Liver (tissue), 3 donors: ENCODE results near the gene ULK1.

Experiments used
- SP1 ChIP-seq: IDR thresholded peaks from 2 replicates; pipeline ENCODE4 v1.6.1; 2018; ENCODE audit warnings: antibody characterized with exemption, mild to moderate bottlenecking
- TAF1 ChIP-seq: conservative IDR thresholded peaks from 2 replicates; pipeline ENCODE4 v1.6.1; 2016; ENCODE audit warnings: antibody characterized with exemption, mild to moderate bottlenecking
- TF ChIP-seq, protein P1 (sequence below): IDR thresholded peaks from 2 replicates; pipeline ENCODE4 v1.6.1; 2016; ENCODE audit warnings: antibody characterized with exemption
- TF ChIP-seq, protein P2 (sequence below): fragments of 150-350 bp; IDR thresholded peaks from 2 replicates; pipeline ENCODE4 v1.5.1; 2017; ENCODE audit warnings: improper control_type of control experiment, low read depth, low read length; ENCODE audit not compliant: missing input control
- donor health status: healthy.
- donor health status: healthy.

DNA sequence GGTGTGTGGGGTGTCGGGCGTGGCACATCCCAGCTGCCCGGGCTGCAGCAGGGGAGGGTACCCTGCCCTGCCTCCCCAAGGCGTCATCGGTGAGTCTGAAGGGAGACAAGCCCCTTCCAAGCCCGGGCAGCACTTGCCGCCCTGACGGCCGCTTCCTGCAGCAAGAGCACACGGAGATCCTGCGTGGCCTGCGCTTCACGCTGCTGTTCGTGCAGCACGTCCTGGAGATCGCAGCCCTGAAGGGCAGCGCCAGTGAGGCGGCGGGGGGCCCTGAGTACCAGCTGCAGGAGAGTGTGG is 24.6 kb downstream of the ULK1 start:
- TF ChIP-seq, protein P1, sequence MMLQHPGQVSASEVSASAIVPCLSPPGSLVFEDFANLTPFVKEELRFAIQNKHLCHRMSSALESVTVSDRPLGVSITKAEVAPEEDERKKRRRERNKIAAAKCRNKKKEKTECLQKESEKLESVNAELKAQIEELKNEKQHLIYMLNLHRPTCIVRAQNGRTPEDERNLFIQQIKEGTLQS = no peak
- TF ChIP-seq, protein P2, sequence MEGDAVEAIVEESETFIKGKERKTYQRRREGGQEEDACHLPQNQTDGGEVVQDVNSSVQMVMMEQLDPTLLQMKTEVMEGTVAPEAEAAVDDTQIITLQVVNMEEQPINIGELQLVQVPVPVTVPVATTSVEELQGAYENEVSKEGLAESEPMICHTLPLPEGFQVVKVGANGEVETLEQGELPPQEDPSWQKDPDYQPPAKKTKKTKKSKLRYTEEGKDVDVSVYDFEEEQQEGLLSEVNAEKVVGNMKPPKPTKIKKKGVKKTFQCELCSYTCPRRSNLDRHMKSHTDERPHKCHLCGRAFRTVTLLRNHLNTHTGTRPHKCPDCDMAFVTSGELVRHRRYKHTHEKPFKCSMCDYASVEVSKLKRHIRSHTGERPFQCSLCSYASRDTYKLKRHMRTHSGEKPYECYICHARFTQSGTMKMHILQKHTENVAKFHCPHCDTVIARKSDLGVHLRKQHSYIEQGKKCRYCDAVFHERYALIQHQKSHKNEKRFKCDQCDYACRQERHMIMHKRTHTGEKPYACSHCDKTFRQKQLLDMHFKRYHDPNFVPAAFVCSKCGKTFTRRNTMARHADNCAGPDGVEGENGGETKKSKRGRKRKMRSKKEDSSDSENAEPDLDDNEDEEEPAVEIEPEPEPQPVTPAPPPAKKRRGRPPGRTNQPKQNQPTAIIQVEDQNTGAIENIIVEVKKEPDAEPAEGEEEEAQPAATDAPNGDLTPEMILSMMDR = no peak
- no peak for TF ChIP-seq TAF1
- TF ChIP-seq SP1 = no peak
